Uterus (tissue), 2 donors: Measurements from ENCODE around the gene SLC35A3.

Experiments
- CTCF ChIP-seq, 4 experiments: fragments of 200-600 bp in 2 of 4; fragments of 450-650 bp in 2 of 4; sonication (generic) in 2 of 4; IDR thresholded peaks; one replicate each; pipeline ENCODE4 v1.5.1; 2016 to 2019; ENCODE audit warnings: antibody characterized with exemption in 4 of 4, mild to moderate bottlenecking in 2 of 4, moderate library complexity in 1 of 4
- POLR2A ChIP-seq, 2 donors: fragments of 450-650 bp; IDR thresholded peaks; one replicate each; pipeline ENCODE4 v1.6.1; 2016; ENCODE audit warnings: antibody characterized with exemption in 2 of 2, mild to moderate bottlenecking in 1 of 2, moderate library complexity in 1 of 2

GRCh38 chr1:100006688-100007087, 36.9 kb downstream of the SLC35A3 start:
- TF ChIP-seq CTCF (IDR thresholded peaks at IDR 0.05) (no peak), POLR2A (IDR thresholded peaks at IDR 0.05) (no peak)
